ENCODE data around the gene HS2ST1.

HS2ST1 gene

GRCh38 chr1:87051965-87052364, 137.5 kb downstream of the HS2ST1 start:
- no peak overlapping the region for H3K4me3 ChIP-seq (ENCODE audit: low read depth, low read length)
- no peak for TF ChIP-seq MYC (IDR thresholded peaks at IDR 0.05; ENCODE audit: low read depth, low read length)
- TF ChIP-seq CTCF (IDR thresholded peaks at IDR 0.05; ENCODE audit: low read depth, low read length): no peak
- TF ChIP-seq POLR2A (IDR thresholded peaks at IDR 0.05; ENCODE audit: extremely low read depth, insufficient read length): no peak
- TF ChIP-seq, protein P1, sequence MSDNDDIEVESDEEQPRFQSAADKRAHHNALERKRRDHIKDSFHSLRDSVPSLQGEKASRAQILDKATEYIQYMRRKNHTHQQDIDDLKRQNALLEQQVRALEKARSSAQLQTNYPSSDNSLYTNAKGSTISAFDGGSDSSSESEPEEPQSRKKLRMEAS (IDR thresholded peaks at IDR 0.05; ENCODE audit: low read depth, low read length): no peak
- DNase-seq (ENCODE audit: low read depth): no peak

- TF ChIP-seq POLR2A (IDR thresholded peaks at IDR 0.05; ENCODE audit: extremely low read depth, insufficient read length) (no peak), MYC (IDR thresholded peaks at IDR 0.05; ENCODE audit: low read depth, low read length) (no peak), CTCF (IDR thresholded peaks at IDR 0.05; ENCODE audit: low read depth, low read length) (no peak)
- TF ChIP-seq, protein P1 (IDR thresholded peaks at IDR 0.05; ENCODE audit: low read depth, low read length): no peak
- no peak overlapping the region for H3K4me3 ChIP-seq (ENCODE audit: low read depth, low read length)
- peak; percentile 14 for DNase-seq (ENCODE audit: low read depth)
These were observed 138.0 kb downstream of the HS2ST1 start for GRCh38 chr1:87052400-87052799.

GRCh38 chr1:87052961-87053360, 138.5 kb downstream of the HS2ST1 start:
- DNase-seq (ENCODE audit: low read depth): no peak
- H3K4me3 ChIP-seq (ENCODE audit: low read depth, low read length): no peak overlapping the region
- TF ChIP-seq, protein P1 (IDR thresholded peaks at IDR 0.05; ENCODE audit: low read depth, low read length): no peak
- no peak for TF ChIP-seq MYC (IDR thresholded peaks at IDR 0.05; ENCODE audit: low read depth, low read length)
- no peak for TF ChIP-seq CTCF (IDR thresholded peaks at IDR 0.05; ENCODE audit: low read depth, low read length)

DNA sequence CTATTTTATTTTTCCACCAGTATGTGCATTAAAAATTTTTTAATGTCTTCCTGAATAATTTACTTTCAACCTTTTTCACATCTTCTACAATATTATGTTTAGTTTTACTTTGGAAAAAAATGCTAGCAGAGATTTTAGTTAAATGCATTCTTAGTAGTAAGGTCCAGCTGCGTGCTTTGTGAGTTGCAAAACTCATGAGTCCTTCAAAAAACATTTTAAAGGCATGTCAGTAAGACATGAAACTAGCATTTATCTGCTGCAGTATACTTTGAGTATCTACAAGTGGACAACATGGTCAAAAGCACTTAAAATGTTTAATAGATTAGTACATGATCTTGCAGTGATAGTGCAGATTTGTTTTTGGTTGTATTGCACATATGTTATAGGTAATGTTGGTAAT, 139.0 kb downstream of the HS2ST1 start:
- no peak overlapping the region for H3K4me3 ChIP-seq (ENCODE audit: low read depth, low read length)
- DNase-seq (ENCODE audit: low read depth): no peak
- TF ChIP-seq, protein P1 (IDR thresholded peaks at IDR 0.05; ENCODE audit: low read depth, low read length): no peak
- TF ChIP-seq CTCF (IDR thresholded peaks at IDR 0.05; ENCODE audit: low read depth, low read length) (no peak), MYC (IDR thresholded peaks at IDR 0.05; ENCODE audit: low read depth, low read length) (no peak), POLR2A (IDR thresholded peaks at IDR 0.05; ENCODE audit: extremely low read depth, insufficient read length) (no peak)

DNA sequence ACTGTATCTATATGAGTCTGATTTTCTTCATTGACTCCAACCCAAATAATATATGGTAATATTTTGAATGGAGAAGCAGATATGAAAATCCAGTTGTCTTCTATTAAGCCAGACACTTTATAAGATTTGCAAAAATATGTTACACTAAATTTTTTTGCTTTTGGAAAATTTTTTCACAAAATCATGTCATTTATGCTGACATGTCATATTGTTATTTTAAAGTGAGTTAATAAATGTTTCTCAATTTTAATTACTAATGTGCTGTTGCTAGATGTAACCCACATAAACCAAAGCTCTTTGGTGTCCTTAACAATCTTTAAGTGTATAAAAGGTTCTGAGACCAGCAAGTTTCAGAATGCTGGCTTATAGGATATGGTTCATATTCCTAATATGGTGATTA, 142.5 kb downstream of the HS2ST1 start:
- DNase-seq (ENCODE audit: low read depth): no peak
- TF ChIP-seq MYC (IDR thresholded peaks at IDR 0.05; ENCODE audit: low read depth, low read length): no peak
- no peak overlapping the region for H3K4me3 ChIP-seq (ENCODE audit: low read depth, low read length)

DNA sequence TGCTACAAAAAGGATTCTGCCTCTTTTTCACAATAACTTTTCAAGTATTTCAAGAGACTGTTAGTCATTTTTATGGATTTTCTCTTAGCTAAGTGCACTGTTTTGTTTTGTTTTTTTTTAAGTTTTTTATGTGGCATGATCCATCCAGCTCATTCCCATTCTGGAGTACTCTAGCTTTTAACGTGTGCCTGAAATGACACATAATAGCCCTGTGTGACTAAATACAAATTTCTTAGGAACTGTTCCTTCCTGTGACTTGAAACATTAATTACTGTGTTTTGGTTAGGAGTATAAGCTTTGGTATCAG, 143.9 kb downstream of the HS2ST1 start:
- H3K4me3 ChIP-seq (ENCODE audit: low read depth, low read length): no peak overlapping the region
- no peak for DNase-seq (ENCODE audit: low read depth)

More for the DNA sequence above, 143.9 kb downstream of the HS2ST1 start:
- TF ChIP-seq, protein P1 (IDR thresholded peaks at IDR 0.05; ENCODE audit: low read depth, low read length): no peak
- no peak for TF ChIP-seq POLR2A (IDR thresholded peaks at IDR 0.05; ENCODE audit: extremely low read depth, insufficient read length)
- TF ChIP-seq MYC (IDR thresholded peaks at IDR 0.05; ENCODE audit: low read depth, low read length): no peak
- TF ChIP-seq CTCF (IDR thresholded peaks at IDR 0.05; ENCODE audit: low read depth, low read length): no peak

Measured in NB4 (cell line).